Measurements from ENCODE around the gene DNASE1L3.

- TF ChIP-seq, protein P1, sequence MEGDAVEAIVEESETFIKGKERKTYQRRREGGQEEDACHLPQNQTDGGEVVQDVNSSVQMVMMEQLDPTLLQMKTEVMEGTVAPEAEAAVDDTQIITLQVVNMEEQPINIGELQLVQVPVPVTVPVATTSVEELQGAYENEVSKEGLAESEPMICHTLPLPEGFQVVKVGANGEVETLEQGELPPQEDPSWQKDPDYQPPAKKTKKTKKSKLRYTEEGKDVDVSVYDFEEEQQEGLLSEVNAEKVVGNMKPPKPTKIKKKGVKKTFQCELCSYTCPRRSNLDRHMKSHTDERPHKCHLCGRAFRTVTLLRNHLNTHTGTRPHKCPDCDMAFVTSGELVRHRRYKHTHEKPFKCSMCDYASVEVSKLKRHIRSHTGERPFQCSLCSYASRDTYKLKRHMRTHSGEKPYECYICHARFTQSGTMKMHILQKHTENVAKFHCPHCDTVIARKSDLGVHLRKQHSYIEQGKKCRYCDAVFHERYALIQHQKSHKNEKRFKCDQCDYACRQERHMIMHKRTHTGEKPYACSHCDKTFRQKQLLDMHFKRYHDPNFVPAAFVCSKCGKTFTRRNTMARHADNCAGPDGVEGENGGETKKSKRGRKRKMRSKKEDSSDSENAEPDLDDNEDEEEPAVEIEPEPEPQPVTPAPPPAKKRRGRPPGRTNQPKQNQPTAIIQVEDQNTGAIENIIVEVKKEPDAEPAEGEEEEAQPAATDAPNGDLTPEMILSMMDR (conservative IDR thresholded peaks at IDR 0.05): no peak
- TF ChIP-seq ZFX (IDR thresholded peaks at IDR 0.05): no peak
These were observed 25.8 kb downstream of the DNASE1L3 start for GRCh38 chr3:58184982-58185360.

All from C4-2B (cell line).